Measurements from ENCODE around the gene FAT1. TPM values are rescaled to one million over a fixed set of nuclear protein-coding genes. Genes with fewer than 3 reads are reported as not detected.

The FAT1 gene
- total RNA-seq, 1 experiment from 2014 or later, result 92.4 TPM

DNA sequence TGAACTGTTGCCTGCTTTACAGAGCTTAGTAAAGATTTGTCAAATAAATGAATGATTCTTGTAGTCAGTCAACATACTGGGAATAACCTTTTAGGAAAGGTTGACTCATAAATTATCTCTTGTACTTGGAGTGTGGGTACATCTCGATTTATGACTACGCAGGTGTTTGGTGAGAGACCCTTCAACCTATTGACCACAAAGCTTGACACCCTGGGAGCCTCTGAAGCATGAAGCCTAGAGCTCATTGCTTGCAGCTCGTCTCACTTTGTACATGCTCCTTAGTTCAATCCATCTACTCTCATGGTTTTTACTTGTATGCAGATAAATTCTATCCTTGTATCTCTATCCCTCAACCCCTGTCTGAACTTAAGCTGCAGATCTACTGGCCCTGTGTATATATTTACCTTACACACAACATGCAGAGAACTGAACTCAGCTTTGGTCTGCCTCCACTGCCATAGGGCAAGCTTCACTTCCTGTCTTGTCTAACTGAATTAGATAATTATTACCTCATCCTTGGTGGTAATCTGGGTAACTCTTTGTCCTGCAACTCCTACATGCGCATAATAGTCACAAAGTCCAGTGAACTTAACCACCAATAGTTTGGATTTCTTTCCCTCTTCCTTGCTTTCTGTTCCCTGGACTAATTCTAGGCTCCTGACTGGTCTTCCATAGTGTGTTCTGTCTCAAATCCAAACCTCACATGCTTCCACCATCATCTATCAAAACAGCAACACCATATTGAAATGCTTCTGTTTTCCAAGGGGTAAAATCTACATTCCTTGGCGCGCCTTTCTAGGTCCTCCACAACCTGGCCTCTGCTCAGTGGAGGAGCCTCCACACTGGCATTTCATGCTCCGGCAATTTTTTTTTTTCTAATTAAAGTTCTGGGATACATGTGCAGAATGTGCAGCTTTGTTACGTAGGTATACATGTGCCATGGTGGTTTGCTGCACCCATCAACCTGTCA is 32.2 kb upstream of the FAT1 start:
- CTCF ChIA-PET, result no interaction called here
- ATAC-seq, result no peak

DNA sequence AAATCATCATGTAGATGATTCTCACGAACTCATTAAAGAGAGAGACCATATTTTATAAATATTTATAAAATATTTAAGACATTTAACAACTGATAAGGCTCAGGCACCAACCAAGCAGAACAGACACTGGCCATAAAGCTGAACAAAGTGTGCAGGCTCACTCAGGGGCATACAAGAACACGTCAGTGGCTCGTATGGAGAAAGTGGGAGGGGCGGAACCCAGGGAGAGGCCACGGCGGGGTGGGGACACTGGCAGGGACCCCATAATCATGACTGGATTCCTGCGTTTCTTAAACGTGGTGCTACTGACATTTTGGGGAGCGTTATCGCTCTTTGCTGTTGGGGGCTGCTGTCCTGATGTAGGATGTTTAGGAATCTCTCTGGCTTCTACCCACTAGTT is 31.3 kb upstream of the FAT1 start:
- no peak overlapping the region for H3K9ac ChIP-seq (ENCODE audit: low read length)
- H3K79me2 ChIP-seq (ENCODE audit: low read length), result no peaks in the 10 kb centered on the region
- H3K27ac ChIP-seq (ENCODE audit: low read length), result no peak overlapping the region
- no peaks in the 10 kb centered on the region for H4K20me1 ChIP-seq (ENCODE audit: low read length)
- H3K9me2 ChIP-seq (replicated peaks; ENCODE audit: low read length), result no peaks in the 10 kb centered on the region
- BruUV-seq (replicated peaks), result no TSS peak
- TF ChIP-seq, protein P1, sequence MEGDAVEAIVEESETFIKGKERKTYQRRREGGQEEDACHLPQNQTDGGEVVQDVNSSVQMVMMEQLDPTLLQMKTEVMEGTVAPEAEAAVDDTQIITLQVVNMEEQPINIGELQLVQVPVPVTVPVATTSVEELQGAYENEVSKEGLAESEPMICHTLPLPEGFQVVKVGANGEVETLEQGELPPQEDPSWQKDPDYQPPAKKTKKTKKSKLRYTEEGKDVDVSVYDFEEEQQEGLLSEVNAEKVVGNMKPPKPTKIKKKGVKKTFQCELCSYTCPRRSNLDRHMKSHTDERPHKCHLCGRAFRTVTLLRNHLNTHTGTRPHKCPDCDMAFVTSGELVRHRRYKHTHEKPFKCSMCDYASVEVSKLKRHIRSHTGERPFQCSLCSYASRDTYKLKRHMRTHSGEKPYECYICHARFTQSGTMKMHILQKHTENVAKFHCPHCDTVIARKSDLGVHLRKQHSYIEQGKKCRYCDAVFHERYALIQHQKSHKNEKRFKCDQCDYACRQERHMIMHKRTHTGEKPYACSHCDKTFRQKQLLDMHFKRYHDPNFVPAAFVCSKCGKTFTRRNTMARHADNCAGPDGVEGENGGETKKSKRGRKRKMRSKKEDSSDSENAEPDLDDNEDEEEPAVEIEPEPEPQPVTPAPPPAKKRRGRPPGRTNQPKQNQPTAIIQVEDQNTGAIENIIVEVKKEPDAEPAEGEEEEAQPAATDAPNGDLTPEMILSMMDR (conservative IDR thresholded peaks at IDR 0.05; ENCODE audit: low read depth, low read length), result no peak
- TF ChIP-seq EZH2phosphoT487 (IDR thresholded peaks at IDR 0.05; ENCODE audit: borderline replicate concordance, low read length) (no peak), EZH2 (IDR thresholded peaks at IDR 0.05; ENCODE audit: low read length, unreplicated experiment) (no peak)
- no peak overlapping the region for H3K4me3 ChIP-seq (ENCODE audit: low read length)
- H3K4me1 ChIP-seq (ENCODE audit: insufficient read depth, low read length), result no peaks in the 10 kb centered on the region
- DNase-seq (no peak), ATAC-seq (no peak)
- POLR2A ChIA-PET (ENCODE audit: unreplicated experiment), result no interaction called here
- CTCF ChIA-PET, result no interaction called here
- no peak overlapping the region for H2AFZ ChIP-seq (ENCODE audit: low read length)
- H3K36me3 ChIP-seq (ENCODE audit: low read depth, low read length), result no peaks in the 10 kb centered on the region
- H3K9me3 ChIP-seq (ENCODE audit: low read length), result no peaks in the 10 kb centered on the region
- H3K27me3 ChIP-seq (ENCODE audit: low read length), result no peaks in the 10 kb centered on the region
- no peaks in the 10 kb centered on the region for H3F3A ChIP-seq (ENCODE audit: low read length, unreplicated experiment)
- no peak overlapping the region for H3K4me2 ChIP-seq (ENCODE audit: low read length)
- intact Hi-C loops (cut with micrococcal nuclease), result no loop called here

More for the DNA sequence above, 32.2 kb upstream of the FAT1 start:
- no TSS peak for BruUV-seq (replicated peaks)
- Histone ChIP-seq H3K4me1 (ENCODE audit: insufficient read depth, low read length) (no peaks in the 10 kb centered on the region; the same call in 1 of the 2 replicates), H3K27me3 (ENCODE audit: low read length) (no peaks in the 10 kb centered on the region), H3K9me2 (replicated peaks; ENCODE audit: low read length) (no peaks in the 10 kb centered on the region), H3K36me3 (ENCODE audit: low read depth, low read length) (no peaks in the 10 kb centered on the region), H3K27ac (ENCODE audit: low read length) (no peak overlapping the region), H3K4me3 (ENCODE audit: low read length) (no peak overlapping the region), H3K9me3 (ENCODE audit: low read length) (no peaks in the 10 kb centered on the region), H4K20me1 (ENCODE audit: low read length) (no peaks in the 10 kb centered on the region), H2AFZ (ENCODE audit: low read length) (no peak overlapping the region), H3K9ac (ENCODE audit: low read length) (no peak overlapping the region), H3K4me2 (ENCODE audit: low read length) (no peak overlapping the region), H3K79me2 (ENCODE audit: low read length) (no peaks in the 10 kb centered on the region), H3F3A (ENCODE audit: low read length, unreplicated experiment) (no peaks in the 10 kb centered on the region)
- TF ChIP-seq, protein P1 (conservative IDR thresholded peaks at IDR 0.05; ENCODE audit: low read depth, low read length), result no peak
- TF ChIP-seq EZH2phosphoT487 (IDR thresholded peaks at IDR 0.05; ENCODE audit: borderline replicate concordance, low read length) (no peak), EZH2 (IDR thresholded peaks at IDR 0.05; ENCODE audit: low read length, unreplicated experiment) (no peak)
- DNase-seq, result no peak
- intact Hi-C loops (cut with micrococcal nuclease), result no loop called here
- POLR2A ChIA-PET (ENCODE audit: unreplicated experiment), result no interaction called here

DNA sequence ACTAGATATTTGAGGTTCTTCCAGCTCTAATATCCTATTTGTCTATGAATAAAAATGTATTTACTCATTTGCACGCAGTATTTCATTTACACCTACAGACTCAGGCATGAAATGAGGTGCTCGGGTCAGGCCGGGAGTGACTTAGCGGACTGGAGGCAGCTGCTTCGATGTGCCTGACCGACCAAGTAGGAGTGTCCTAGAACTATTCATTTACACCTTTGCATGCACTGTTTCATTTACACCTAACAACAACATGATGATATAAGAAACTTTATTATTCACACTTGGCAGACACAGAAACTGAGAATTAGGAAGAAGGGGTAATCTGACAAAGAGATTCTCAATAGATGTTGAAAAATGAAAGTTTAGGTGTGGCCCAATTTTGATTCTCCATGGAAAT is 28.7 kb upstream of the FAT1 start:
- no peaks in the 10 kb centered on the region for H3K4me1 ChIP-seq (ENCODE audit: insufficient read depth, low read length)
- H3F3A ChIP-seq (ENCODE audit: low read length, unreplicated experiment), result no peaks in the 10 kb centered on the region
- ATAC-seq, result no peak
- POLR2A ChIA-PET (ENCODE audit: unreplicated experiment), result no interaction called here
- no peaks in the 10 kb centered on the region for H3K79me2 ChIP-seq (ENCODE audit: low read length)
- H3K27ac ChIP-seq (ENCODE audit: low read length), result no peak overlapping the region
- no peak overlapping the region for H3K4me3 ChIP-seq (ENCODE audit: low read length)
- no TSS peak for BruUV-seq (replicated peaks)
- intact Hi-C loops (cut with micrococcal nuclease), result no loop called here
- no peaks in the 10 kb centered on the region for H3K9me2 ChIP-seq (replicated peaks; ENCODE audit: low read length)
- no peak for DNase-seq
- CTCF ChIA-PET, result no interaction called here
- no peaks in the 10 kb centered on the region for H3K27me3 ChIP-seq (ENCODE audit: low read length)
- no peaks in the 10 kb centered on the region for H3K9me3 ChIP-seq (ENCODE audit: low read length)
- H4K20me1 ChIP-seq (ENCODE audit: low read length), result no peaks in the 10 kb centered on the region
- H3K9ac ChIP-seq (ENCODE audit: low read length), result no peak overlapping the region
- no peak overlapping the region for H2AFZ ChIP-seq (ENCODE audit: low read length)
- no peak for TF ChIP-seq EZH2phosphoT487 (IDR thresholded peaks at IDR 0.05; ENCODE audit: borderline replicate concordance, low read length)
- TF ChIP-seq, protein P1 (conservative IDR thresholded peaks at IDR 0.05; ENCODE audit: low read depth, low read length), result no peak
- no peaks in the 10 kb centered on the region for H3K36me3 ChIP-seq (ENCODE audit: low read depth, low read length)
- no peak overlapping the region for H3K4me2 ChIP-seq (ENCODE audit: low read length)

All from PC-3 (cell line).